ENCODE results near the gene ASB1. TPM values are rescaled to one million over a fixed set of nuclear protein-coding genes. Genes with fewer than 3 reads are reported as not detected.

The ASB1 gene
- total RNA-seq, 4 donors from 2014 or later, result 7.3 to 19.4 (median 17.2) TPM

GRCh38 chr2:238484522-238485452 lies 58.1 kb downstream of the ASB1 start:
- no peak for TF ChIP-seq CTCF (IDR thresholded peaks at IDR 0.05; ENCODE audit: low read depth)

GRCh38 chr2:238486123-238486848 lies 59.6 kb downstream of the ASB1 start:
- TF ChIP-seq CTCF (IDR thresholded peaks at IDR 0.05; ENCODE audit: low read depth), result no peak

GRCh38 chr2:238487134-238487533 lies 60.4 kb downstream of the ASB1 start:
- no peak for TF ChIP-seq CTCF (IDR thresholded peaks at IDR 0.05; ENCODE audit: low read depth)

GRCh38 chr2:238487652-238488346 lies 61.1 kb downstream of the ASB1 start:
- TF ChIP-seq CTCF (IDR thresholded peaks at IDR 0.05; ENCODE audit: low read depth), result no peak

GRCh38 chr2:238488347-238488826 lies 61.7 kb downstream of the ASB1 start:
- TF ChIP-seq CTCF (IDR thresholded peaks at IDR 0.05; ENCODE audit: low read depth), result no peak

GRCh38 chr2:238489431-238489830 lies 62.7 kb downstream of the ASB1 start:
- TF ChIP-seq CTCF (IDR thresholded peaks at IDR 0.05; ENCODE audit: low read depth), result no peak
